ENCODE results near the gene UQCRH. TPM values are rescaled to one million over a fixed set of nuclear protein-coding genes. Genes with fewer than 3 reads are reported as not detected.

The UQCRH gene
- total RNA-seq (2012; rRNA removed) (347 and 738 TPM in 2 replicates), polyA plus RNA-seq (2012; rRNA removed) (535 and 736 TPM in 2 replicates), Bru-seq, nascent RNA (percentile 90 among the genes with signal in this experiment), BruChase-seq, experiment 1, labeled RNA remaining after a 6-hour chase (percentile 88 among the genes with signal in this experiment), BruChase-seq, experiment 2, labeled RNA remaining after a 2-hour chase (percentile 80 among the genes with signal in this experiment)
- polyA plus RNA-seq (2012; cell fraction: cytosol; rRNA removed) = 166 and 447 TPM in 2 replicates
- polyA plus RNA-seq (2012; cell fraction: nucleus; rRNA removed; ENCODE audit: low replicate concordance) = 31.1 and 246 TPM in 2 replicates
- long read RNA-seq, transcript UQCRH-202 (2 exons, 621 nt) = minor isoform, 11 of 84 reads
- long read RNA-seq, transcript UQCRH-201 (4 exons, 604 nt) = major isoform, 58 of 84 reads
- long read RNA-seq, transcript UQCRH-205 (5 exons, 674 nt) = minor isoform, 9 of 84 reads
- long read RNA-seq, partial matches to known transcripts = 1 of 84 reads
- long read RNA-seq, other reads (novel, unspliced or antisense) = 5 of 84 reads

- H3K4me2 ChIP-seq (ENCODE audit: low read depth, low read length) = peak within 1 kb of the TSS; percentile 92
- CTCF ChIA-PET = interaction anchor here (0.5 kb wide), 1 partner anchor 13 kb away, joined by 4 read pairs; no protein-coding TSS in a partner anchor
- peak within 1 kb of the TSS; percentile 100 for H3K27ac ChIP-seq (ENCODE audit: insufficient read depth, low read length)
- peak within 1 kb of the TSS; percentile 87 for H2BK120ac ChIP-seq (ENCODE audit: low read depth, low read length)
- H3K27me3 ChIP-seq (ENCODE audit: control insufficient read depth, insufficient read depth, low read length) = no peaks in the 10 kb centered on the region
- peaks cover 5% of the 10 kb centered on the region for H3K4me1 ChIP-seq (ENCODE audit: control insufficient read depth, insufficient read depth, low read length)
- dilution Hi-C loops (cut with HindIII; ENCODE audit: low sequenced_read_pairs, unreplicated experiment) (no loop called here), intact Hi-C loops (cut with micrococcal nuclease) (no loop called here), in situ Hi-C loops (cut with MboI; ENCODE audit: low sequenced_read_pairs) (no loop called here)
- no peak within 1 kb of the TSS for H2BK15ac ChIP-seq (ENCODE audit: low read depth, low read length)
- H3K79me1 ChIP-seq (ENCODE audit: low read depth in 1 of 2, low read length in 2 of 2) = peaks cover 2 to 36% of the 10 kb centered on the region in 2 experiments; a peak in 3 of 4 replicates
- WGBS, 2 experiments (ENCODE audit: extremely low coverage in 2 of 2, insufficient read length in 1 of 2) = 1% methylated on average over 22 of the region's 61 CpGs; no CpG with 5 or more reads in 1 of the 2 experiments
- peak; percentile 81 for ATAC-seq (ENCODE audit: low read depth)
- H3K36me3 ChIP-seq (ENCODE audit: control insufficient read depth, insufficient read depth, low read length) = no peaks in the 10 kb centered on the region; the same call in 1 of the 2 replicates
- H3K4ac ChIP-seq (ENCODE audit: low read depth, low read length) = peak within 1 kb of the TSS; percentile 86
- peak within 1 kb of the TSS; percentile 97 for H3K4me3 ChIP-seq (ENCODE audit: insufficient read depth, low read depth, low read length)
- H3K56ac ChIP-seq (ENCODE audit: extremely low read depth, insufficient read depth, low read length) = peak within 1 kb of the TSS; percentile 79
- H4K5ac ChIP-seq (ENCODE audit: low read depth, low read length) = peak within 1 kb of the TSS; percentile 90
- peak within 1 kb of the TSS; percentile 70 for H3K18ac ChIP-seq (ENCODE audit: low read depth, low read length)
- BruUV-seq (replicated peaks) = no TSS peak
- peak within 1 kb of the TSS; percentile 84 for H2AFZ ChIP-seq (replicated peaks; ENCODE audit: low read length, poor library complexity)
- H2BK5ac ChIP-seq (ENCODE audit: low read depth, low read length, poor library complexity, severe bottlenecking) = peak within 1 kb of the TSS; percentile 94
- H4K8ac ChIP-seq (ENCODE audit: low read depth in 2 of 2, low read length in 2 of 2) = peak within 1 kb of the TSS; percentile 64 to 76
- POLR2A ChIA-PET (ENCODE audit: unreplicated experiment) = no interaction called here
- peak within 1 kb of the TSS; percentile 64; the same call in 1 of the 2 replicates for H2BK20ac ChIP-seq (ENCODE audit: low read depth, low read length)
- peak within 1 kb of the TSS; percentile 96 for H3K14ac ChIP-seq (replicated peaks; ENCODE audit: low read depth, low read length)
- H4K91ac ChIP-seq (ENCODE audit: insufficient read depth, low read depth, low read length) = peak within 1 kb of the TSS; percentile 91
- H3K9me1 ChIP-seq (ENCODE audit: insufficient read depth, low read length) = peaks cover 11% of the 10 kb centered on the region
- peak within 1 kb of the TSS; percentile 100 for H3K9ac ChIP-seq (ENCODE audit: low read depth, low read length)
- peaks cover 35% of the 10 kb centered on the region for H4K20me1 ChIP-seq (ENCODE audit: insufficient read depth, low read length)
- H2AK9ac ChIP-seq (replicated peaks; ENCODE audit: low read depth, low read length, poor library complexity) = peak within 1 kb of the TSS; percentile 97
- H3K9me3 ChIP-seq (ENCODE audit: control insufficient read depth, insufficient read depth, low read length) = no peaks in the 10 kb centered on the region
- peak within 1 kb of the TSS; percentile 90 for H3K23ac ChIP-seq (ENCODE audit: low read depth, low read length)
- H2AK5ac ChIP-seq (ENCODE audit: low read depth, low read length) = peak within 1 kb of the TSS; percentile 93
- DNase-seq = peak; percentile 98
- TF ChIP-seq SMC3 (IDR thresholded peaks at IDR 0.05; ENCODE audit: low read depth, low read length) = no peak
- TF ChIP-seq RAD21 (IDR thresholded peaks at IDR 0.05; ENCODE audit: low read length) = no peak
- no peak for TF ChIP-seq RCOR1 (IDR thresholded peaks at IDR 0.05; ENCODE audit: insufficient replicate concordance, low read length)
- peak; percentile 98 for TF ChIP-seq BHLHE40 (IDR thresholded peaks at IDR 0.05; ENCODE audit: low read depth, low read length)
- TF ChIP-seq RFX5 (IDR thresholded peaks at IDR 0.05; ENCODE audit: low read depth, low read length) = no peak
- TF ChIP-seq CEBPB (IDR thresholded peaks at IDR 0.05; ENCODE audit: low read depth, low read length) = no peak
- TF ChIP-seq, protein P1, sequence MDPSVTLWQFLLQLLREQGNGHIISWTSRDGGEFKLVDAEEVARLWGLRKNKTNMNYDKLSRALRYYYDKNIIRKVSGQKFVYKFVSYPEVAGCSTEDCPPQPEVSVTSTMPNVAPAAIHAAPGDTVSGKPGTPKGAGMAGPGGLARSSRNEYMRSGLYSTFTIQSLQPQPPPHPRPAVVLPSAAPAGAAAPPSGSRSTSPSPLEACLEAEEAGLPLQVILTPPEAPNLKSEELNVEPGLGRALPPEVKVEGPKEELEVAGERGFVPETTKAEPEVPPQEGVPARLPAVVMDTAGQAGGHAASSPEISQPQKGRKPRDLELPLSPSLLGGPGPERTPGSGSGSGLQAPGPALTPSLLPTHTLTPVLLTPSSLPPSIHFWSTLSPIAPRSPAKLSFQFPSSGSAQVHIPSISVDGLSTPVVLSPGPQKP (IDR thresholded peaks at IDR 0.05; ENCODE audit: borderline replicate concordance, low read depth, low read length) = no peak
- no peak; the same call in 1 of the 2 replicates for TF ChIP-seq CHD1 (IDR thresholded peaks at IDR 0.05; ENCODE audit: low read depth, low read length)
- peak; percentile 37; the same call in 1 of the 2 replicates for TF ChIP-seq MAZ (IDR thresholded peaks at IDR 0.05; ENCODE audit: borderline replicate concordance, low read depth, low read length)
- peak; percentile 7; the same call in 1 of the 2 replicates for TF ChIP-seq FOS (IDR thresholded peaks at IDR 0.05; ENCODE audit: low read depth, low read length)
- TF ChIP-seq CTCF (conservative IDR thresholded peaks at IDR 0.05; ENCODE audit: low read depth, low read length) = peak; percentile 11; the same call in 1 of the 2 replicates
- peak; percentile 97 for TF ChIP-seq POLR2A (IDR thresholded peaks at IDR 0.05; ENCODE audit: low read depth, low read length)
- TF ChIP-seq NFE2L2 (IDR thresholded peaks at IDR 0.05; ENCODE audit: low read depth, low read length) = no peak
These were observed at the start of gene UQCRH, which contains the start of gene LRRC41 for GRCh38 chr1:46303038-46303871. UQCRH (plus strand) TSS chr1:46303698; CDS start chr1:46303767, 69 bp downstream. LRRC41 (minus strand) TSS chr1:46303616; CDS start chr1:46303322, 294 bp downstream.

Measured in IMR-90 (cell line).